K562 (cell line): ENCODE measurements around the gene PACC1. TPM values are rescaled to one million over a fixed set of nuclear protein-coding genes. Genes with fewer than 3 reads are reported as not detected.

Source experiments
- BCL6 ChIP-seq: fragments of 250-450 bp; sonication (Bioruptor Pico); IDR thresholded peaks from 2 replicates; pipeline ENCODE4 v1.4.0; 2020
- DMBX1 ChIP-seq: fragments of 250-450 bp; sonication (Bioruptor Pico); IDR thresholded peaks from 2 replicates; pipeline ENCODE4 v1.8.0; 2022; ENCODE audit warnings: inconsistent platforms, mild to moderate bottlenecking, moderate library complexity, borderline replicate concordance
- DPF2 ChIP-seq: fragments of 450-650 bp; IDR thresholded peaks from 2 replicates; pipeline ENCODE4 v1.6.1; 2016
- EP400 ChIP-seq: fragments of 450-650 bp; IDR thresholded peaks from 2 replicates; pipeline ENCODE4 v1.6.1; 2017; ENCODE audit warnings: antibody characterized with exemption, mild to moderate bottlenecking, moderate library complexity
- FOXA3 ChIP-seq, 2 experiments: fragments of 450-650 bp in 1 of 2; sonication (generic) in 1 of 2; formaldehyde crosslinking; IDR thresholded peaks in 1 of 2; conservative IDR thresholded peaks in 1 of 2; 2 replicates each; pipeline versions ENCODE4 v1.4.0 to v1.8.0; 2020 to 2022; ENCODE audit warnings: mild to moderate bottlenecking in 2 of 2, missing genetic modification reagents in 1 of 2
- GABPB1 ChIP-seq: sonication (generic); formaldehyde crosslinking; IDR thresholded peaks from 2 replicates; pipeline ENCODE4 v1.8.0; 2022; ENCODE audit warnings: mild to moderate bottlenecking, missing genetic modification reagents
- HDAC2 ChIP-seq: fragments of 450-650 bp; IDR thresholded peaks from 2 replicates; pipeline ENCODE4 v1.6.1; 2016; ENCODE audit warnings: mild to moderate bottlenecking
- KLF6 ChIP-seq: fragments of 250-450 bp; sonication (Bioruptor Pico); IDR thresholded peaks from 2 replicates; pipeline ENCODE4 v1.4.0; 2020; ENCODE audit warnings: mild to moderate bottlenecking, moderate library complexity, borderline replicate concordance
- MBD1 ChIP-seq: fragments of 250-450 bp; sonication (Bioruptor Pico); IDR thresholded peaks from 2 replicates; pipeline ENCODE4 v1.8.0; 2022; ENCODE audit warnings: inconsistent platforms
- SFPQ ChIP-seq: fragments of 200-400 bp; formaldehyde crosslinking; IDR thresholded peaks from 2 replicates; pipeline ENCODE4 v1.6.1; 2017; ENCODE audit warnings: mild to moderate bottlenecking, low read depth, low read length, moderate library complexity
- SMAD3 ChIP-seq: fragments of 450-650 bp; formaldehyde crosslinking; conservative IDR thresholded peaks from 2 replicates; pipeline ENCODE4 v1.4.0; 2020; ENCODE audit warnings: mild to moderate bottlenecking
- SMARCC2 ChIP-seq: fragments of 450-650 bp; IDR thresholded peaks from 2 replicates; pipeline ENCODE4 v1.6.1; 2017; ENCODE audit warnings: antibody characterized with exemption, moderate library complexity, mild to moderate bottlenecking, low read depth
- THAP7 ChIP-seq: fragments of 250-450 bp; sonication (Bioruptor Pico); IDR thresholded peaks from 2 replicates; pipeline ENCODE4 v1.5.0; 2021
- ZBTB7A ChIP-seq: IDR thresholded peaks from 2 replicates; pipeline ENCODE4 v1.6.1; 2011; ENCODE audit warnings: low read depth, mild to moderate bottlenecking, low read length, moderate library complexity, borderline replicate concordance; ENCODE audit not compliant: control insufficient read depth
- ZNF239 ChIP-seq: fragments of 250-450 bp; sonication (Bioruptor Pico); IDR thresholded peaks from 2 replicates; pipeline ENCODE4 v1.4.0; 2020; ENCODE audit warnings: mild to moderate bottlenecking
- polyA plus RNA-seq, 8 experiments: library from polyadenylated mRNA; depleted of rRNA in 4 of 8; stranded (reverse) in 5 of 8; unstranded in 3 of 8; fragments of >200 nt; fragmentation: Nextera tagmentation in 2 of 8; fragmentation: Illumina TruSeq in 1 of 8; extraction: Ambion mirVana in 2 of 8; extraction: Trizol in 1 of 8; gene quantifications; 2 replicates each; pipeline versions ENCODE4 v1.2.1 to v1.2.3, GENCODE V29; 2011 to 2014; ENCODE audit warnings: inconsistent platforms in 1 of 8, missing spikeins in 1 of 8
- total RNA-seq, 7 experiments: library from RNA; depleted of rRNA in 6 of 7; stranded (reverse); fragments of >200 nt in 6 of 7; fragmentation: Illumina TruSeq in 2 of 7; extraction: Trizol in 2 of 7; gene quantifications; 2 replicates each; pipeline versions ENCODE4 v1.2.1 to v1.2.3, GENCODE V29; 2011 to 2021; ENCODE audit warnings: low replicate concordance in 1 of 7
- TF ChIP-seq, protein P1 (sequence below): fragments of 250-450 bp; sonication (Bioruptor Pico); IDR thresholded peaks from 2 replicates; pipeline ENCODE4 v1.5.0; 2022; ENCODE audit warnings: mild to moderate bottlenecking
- TF ChIP-seq, protein P2 (sequence below): sonication (generic); formaldehyde crosslinking; IDR thresholded peaks from 2 replicates; pipeline ENCODE4 v1.8.1; 2023; ENCODE audit warnings: mild to moderate bottlenecking, missing genetic modification reagents

Gene PACC1
- total and polyA plus RNA-seq, 9 of the 15 experiments (the other 6 are each of a cell fraction or from before 2014, with no cell fraction given), result 7.1 to 19.3 (median 14.9) TPM

- TF ChIP-seq, protein P1, sequence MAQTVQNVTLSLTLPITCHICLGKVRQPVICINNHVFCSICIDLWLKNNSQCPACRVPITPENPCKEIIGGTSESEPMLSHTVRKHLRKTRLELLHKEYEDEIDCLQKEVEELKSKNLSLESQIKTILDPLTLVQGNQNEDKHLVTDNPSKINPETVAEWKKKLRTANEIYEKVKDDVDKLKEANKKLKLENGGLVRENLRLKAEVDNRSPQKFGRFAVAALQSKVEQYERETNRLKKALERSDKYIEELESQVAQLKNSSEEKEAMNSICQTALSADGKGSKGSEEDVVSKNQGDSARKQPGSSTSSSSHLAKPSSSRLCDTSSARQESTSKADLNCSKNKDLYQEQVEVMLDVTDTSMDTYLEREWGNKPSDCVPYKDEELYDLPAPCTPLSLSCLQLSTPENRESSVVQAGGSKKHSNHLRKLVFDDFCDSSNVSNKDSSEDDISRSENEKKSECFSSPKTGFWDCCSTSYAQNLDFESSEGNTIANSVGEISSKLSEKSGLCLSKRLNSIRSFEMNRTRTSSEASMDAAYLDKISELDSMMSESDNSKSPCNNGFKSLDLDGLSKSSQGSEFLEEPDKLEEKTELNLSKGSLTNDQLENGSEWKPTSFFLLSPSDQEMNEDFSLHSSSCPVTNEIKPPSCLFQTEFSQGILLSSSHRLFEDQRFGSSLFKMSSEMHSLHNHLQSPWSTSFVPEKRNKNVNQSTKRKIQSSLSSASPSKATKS, result no peak
- no peak for TF ChIP-seq FOXA3 (CRISPR knock-in tag; conservative IDR thresholded peaks at IDR 0.05 in 1 of 2, IDR thresholded peaks at IDR 0.05 in 1 of 2)
- TF ChIP-seq ZNF239, result 0 out of 2 replicates have a peak, but pooled peaks have one; percentile 22
- TF ChIP-seq EP400, result no peak; the same call in 1 of the 2 replicates
- peak; percentile 19; the same call in 1 of the 2 replicates for TF ChIP-seq SMARCC2
- TF ChIP-seq ZBTB7A, result 0 out of 2 replicates have a peak, but pooled peaks have one; percentile 29
- no peak for TF ChIP-seq GABPB1 (CRISPR knock-in tag)
- TF ChIP-seq KLF6 (CRISPR knock-in tag), result peak; percentile 11; the same call in 1 of the 2 replicates
- no peak for TF ChIP-seq SFPQ
- peak; percentile 33; the same call in 1 of the 2 replicates for TF ChIP-seq HDAC2
- TF ChIP-seq SMAD3 (CRISPR knock-in tag), result 0 out of 2 replicates have a peak, but pooled peaks have one; percentile 16
- TF ChIP-seq, protein P2, sequence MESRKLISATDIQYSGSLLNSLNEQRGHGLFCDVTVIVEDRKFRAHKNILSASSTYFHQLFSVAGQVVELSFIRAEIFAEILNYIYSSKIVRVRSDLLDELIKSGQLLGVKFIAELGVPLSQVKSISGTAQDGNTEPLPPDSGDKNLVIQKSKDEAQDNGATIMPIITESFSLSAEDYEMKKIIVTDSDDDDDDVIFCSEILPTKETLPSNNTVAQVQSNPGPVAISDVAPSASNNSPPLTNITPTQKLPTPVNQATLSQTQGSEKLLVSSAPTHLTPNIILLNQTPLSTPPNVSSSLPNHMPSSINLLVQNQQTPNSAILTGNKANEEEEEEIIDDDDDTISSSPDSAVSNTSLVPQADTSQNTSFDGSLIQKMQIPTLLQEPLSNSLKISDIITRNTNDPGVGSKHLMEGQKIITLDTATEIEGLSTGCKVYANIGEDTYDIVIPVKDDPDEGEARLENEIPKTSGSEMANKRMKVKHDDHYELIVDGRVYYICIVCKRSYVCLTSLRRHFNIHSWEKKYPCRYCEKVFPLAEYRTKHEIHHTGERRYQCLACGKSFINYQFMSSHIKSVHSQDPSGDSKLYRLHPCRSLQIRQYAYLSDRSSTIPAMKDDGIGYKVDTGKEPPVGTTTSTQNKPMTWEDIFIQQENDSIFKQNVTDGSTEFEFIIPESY (CRISPR knock-in tag), result peak; percentile 77
- peak; percentile 19; the same call in 1 of the 2 replicates for TF ChIP-seq DMBX1 (CRISPR knock-in tag)
- TF ChIP-seq DPF2, result peak; percentile 68
- peak; percentile 76 for TF ChIP-seq MBD1 (CRISPR knock-in tag)
- TF ChIP-seq BCL6, result no peak
- 0 out of 2 replicates have a peak, but pooled peaks have one; percentile 45 for TF ChIP-seq THAP7
These were observed 588 bp upstream of the PACC1 start (continued) for GRCh38 chr1:212415107-212415841.
